Measurements from ENCODE around the gene PHF2.

PHF2 gene

DNA sequence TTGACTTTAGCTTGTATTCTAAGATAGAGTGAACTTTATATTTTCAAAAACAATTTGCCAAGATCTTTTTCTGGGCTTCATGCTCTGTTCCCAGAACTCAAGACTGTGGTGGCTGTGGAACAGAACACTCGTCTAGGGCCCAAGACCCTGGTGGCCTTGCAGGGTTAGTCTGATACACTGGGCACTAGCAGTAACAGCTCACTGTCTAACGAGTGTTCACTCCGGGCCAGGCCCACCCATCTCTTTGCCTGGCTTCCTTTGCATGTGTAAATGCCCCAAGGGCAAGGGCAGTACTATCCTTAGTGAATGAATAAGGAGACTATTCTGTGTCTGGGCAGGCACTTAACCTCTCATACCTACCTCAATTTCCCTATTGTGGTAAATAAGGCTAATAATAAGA, 47.4 kb downstream of the PHF2 start:
- H3K27ac ChIP-seq, result no peak overlapping the region
- peaks cover 43 to 83% (median 53%) of the 10 kb centered on the region in 11 experiments; a peak in 21 of 22 replicates for H4K20me1 ChIP-seq
- H3K4me3 ChIP-seq, result no peak overlapping the region
- no peaks in the 10 kb centered on the region; a peak in 2 of 20 replicates for H3K4me1 ChIP-seq
- peaks cover 0 to 27% (median 12%) of the 10 kb centered on the region in 11 experiments; a peak in 14 of 22 replicates for H3K36me3 ChIP-seq
- no peak for TF ChIP-seq Cebpa-rat (IDR thresholded peaks at IDR 0.05)
- H3K9me3 ChIP-seq (replicated peaks in 1 of 11), result peaks cover 33 to 50% (median 43%) of the 10 kb centered on the region in 11 experiments
- H3K9ac ChIP-seq, result no peak overlapping the region
- no peak overlapping the region for H3K4me2 ChIP-seq
- H3K27me3 ChIP-seq, result no peaks in the 10 kb centered on the region

- Histone ChIP-seq H3K9ac (no peak overlapping the region), H3K4me1 (no peaks in the 10 kb centered on the region; a peak in 1 of 20 replicates), H3K27me3 (no peaks in the 10 kb centered on the region), H3K4me2 (no peak overlapping the region), H3K4me3 (no peak overlapping the region), H3K27ac (no peak overlapping the region), H3K9me3 (replicated peaks in 1 of 11) (peaks cover 33 to 50% (median 43%) of the 10 kb centered on the region in 11 experiments), H3K36me3 (peaks cover 3 to 31% (median 15%) of the 10 kb centered on the region in 11 experiments; a peak in 17 of 22 replicates), H4K20me1 (peaks cover 39 to 82% (median 49%) of the 10 kb centered on the region in 11 experiments; a peak in 21 of 22 replicates)
- no peak for TF ChIP-seq Cebpa-rat (IDR thresholded peaks at IDR 0.05)
Observed at GRCh38 chr9:93624431-93624834, 48.0 kb downstream of the PHF2 start.

- H3K4me1 ChIP-seq, result no peaks in the 10 kb centered on the region
- H3K9ac ChIP-seq, result no peak overlapping the region
- H3K4me3 ChIP-seq, result no peak overlapping the region
- H3K27ac ChIP-seq, result no peak overlapping the region
- no peak overlapping the region for H3K4me2 ChIP-seq
- TF ChIP-seq Cebpa-rat (IDR thresholded peaks at IDR 0.05), result no peak
- H3K36me3 ChIP-seq, result peaks cover 8 to 37% (median 20%) of the 10 kb centered on the region in 11 experiments; a peak in 19 of 22 replicates
- peaks cover 37 to 82% (median 48%) of the 10 kb centered on the region in 11 experiments; a peak in 20 of 22 replicates for H4K20me1 ChIP-seq
- H3K9me3 ChIP-seq (replicated peaks in 1 of 11), result peaks cover 33 to 50% (median 43%) of the 10 kb centered on the region in 11 experiments
- H3K27me3 ChIP-seq, result no peaks in the 10 kb centered on the region
Observed at GRCh38 chr9:93624977-93625376, 48.6 kb downstream of the PHF2 start.

- H3K9ac ChIP-seq, result no peak overlapping the region
- TF ChIP-seq Cebpa-rat (IDR thresholded peaks at IDR 0.05), result no peak
- H3K9me3 ChIP-seq (replicated peaks in 1 of 11), result peaks cover 29 to 37% (median 35%) of the 10 kb centered on the region in 11 experiments
- H3K27me3 ChIP-seq, result no peaks in the 10 kb centered on the region
- no peak overlapping the region for H3K27ac ChIP-seq
- H4K20me1 ChIP-seq, result peaks cover 10 to 81% (median 31%) of the 10 kb centered on the region in 11 experiments; a peak in 18 of 22 replicates
- no peaks in the 10 kb centered on the region for H3K4me1 ChIP-seq
- H3K4me3 ChIP-seq, result no peak overlapping the region
- H3K36me3 ChIP-seq, result peaks cover 45 to 86% (median 69%) of the 10 kb centered on the region in 11 experiments
- H3K4me2 ChIP-seq, result no peak overlapping the region
Observed at GRCh38 chr9:93629920-93630319, 53.5 kb downstream of the PHF2 start.

DNA sequence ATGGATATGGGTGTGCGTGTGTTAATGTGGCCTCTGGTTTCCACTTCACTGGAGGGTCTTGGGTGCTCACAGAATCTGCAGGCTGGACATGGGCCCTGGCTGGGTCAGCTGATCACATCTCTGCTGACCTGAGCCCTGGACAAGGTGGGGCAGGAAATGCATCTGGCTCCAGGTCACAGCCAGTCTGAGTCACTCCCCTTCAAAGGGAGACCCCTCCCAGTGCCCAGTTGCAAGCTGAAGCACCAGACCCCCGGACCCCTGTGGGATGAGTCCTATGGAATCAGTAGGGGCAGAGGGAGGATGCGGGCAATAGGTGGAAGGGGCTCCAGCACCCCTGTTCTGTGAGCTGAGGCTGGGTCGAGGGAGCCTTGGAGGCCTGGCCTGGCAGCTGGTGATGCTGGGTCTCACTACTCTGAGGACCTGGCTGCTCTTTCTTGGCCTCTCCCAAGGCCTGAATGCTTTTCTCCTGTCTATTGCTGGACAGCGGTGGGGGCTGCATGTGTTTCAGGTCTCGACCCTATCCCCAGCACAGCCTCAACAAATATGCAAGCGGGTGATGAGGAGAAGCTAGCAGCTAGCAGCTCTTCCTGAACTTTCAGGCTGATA, 54.5 kb downstream of the PHF2 start:
- Histone ChIP-seq H3K27ac (no peak overlapping the region), H3K9ac (no peak overlapping the region), H3K36me3 (peaks cover 49 to 89% (median 75%) of the 10 kb centered on the region in 11 experiments), H3K4me3 (no peak overlapping the region), H3K4me1 (no peaks in the 10 kb centered on the region), H4K20me1 (peaks cover 10 to 71% (median 31%) of the 10 kb centered on the region in 11 experiments; a peak in 18 of 22 replicates), H3K4me2 (no peak overlapping the region), H3K27me3 (no peaks in the 10 kb centered on the region), H3K9me3 (replicated peaks in 1 of 11) (peaks cover 23 to 31% (median 27%) of the 10 kb centered on the region in 11 experiments)
- no peak for TF ChIP-seq Cebpa-rat (IDR thresholded peaks at IDR 0.05)

DNA sequence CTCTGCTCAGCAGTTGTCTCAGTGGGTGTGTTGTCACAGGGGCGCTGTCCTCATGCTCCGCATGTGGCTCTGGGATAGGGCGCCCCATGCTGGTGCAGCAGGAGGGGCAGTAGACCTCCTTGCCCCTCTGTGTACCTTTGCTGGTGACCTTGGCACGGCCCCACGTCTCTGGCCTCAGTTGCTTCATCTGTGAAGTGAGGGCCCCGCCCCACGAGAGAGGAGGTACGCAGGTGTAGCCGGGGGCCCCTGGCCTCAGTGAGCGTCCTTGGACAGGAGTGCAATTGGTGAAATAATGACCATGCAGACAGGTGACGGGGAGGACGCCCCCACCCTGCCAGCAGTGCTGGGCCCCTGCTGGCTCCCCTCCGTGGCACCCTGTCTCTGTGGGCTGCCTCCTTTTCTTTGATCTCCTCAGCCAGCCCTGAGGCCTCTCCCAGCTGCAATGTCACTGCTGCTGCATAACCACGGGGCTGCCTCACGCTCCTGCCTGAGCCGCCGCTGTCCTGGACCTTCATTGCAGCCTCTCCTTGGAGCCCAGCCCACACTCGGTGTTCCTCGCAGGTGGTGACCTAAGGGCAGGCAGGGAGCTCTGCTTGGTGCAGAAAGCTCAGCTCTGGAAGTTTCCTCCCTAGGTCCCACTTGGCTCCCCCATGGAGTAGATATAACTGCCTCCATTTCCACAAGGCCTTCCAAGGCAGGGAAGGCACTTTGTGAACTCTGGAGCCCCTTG, 57.3 kb downstream of the PHF2 start:
- Histone ChIP-seq H3K9ac (no peak overlapping the region), H3K4me3 (no peak overlapping the region), H3K27ac (no peak overlapping the region), H3K4me1 (no peaks in the 10 kb centered on the region), H3K36me3 (peaks cover 66 to 99% (median 92%) of the 10 kb centered on the region in 11 experiments), H3K27me3 (no peaks in the 10 kb centered on the region), H4K20me1 (peaks cover 7 to 63% (median 31%) of the 10 kb centered on the region in 11 experiments; a peak in 18 of 22 replicates), H3K9me3 (replicated peaks in 1 of 11) (peaks cover 23 to 33% (median 29%) of the 10 kb centered on the region in 11 experiments), H3K4me2 (no peak overlapping the region)
- TF ChIP-seq Cebpa-rat (IDR thresholded peaks at IDR 0.05), result no peak

DNA sequence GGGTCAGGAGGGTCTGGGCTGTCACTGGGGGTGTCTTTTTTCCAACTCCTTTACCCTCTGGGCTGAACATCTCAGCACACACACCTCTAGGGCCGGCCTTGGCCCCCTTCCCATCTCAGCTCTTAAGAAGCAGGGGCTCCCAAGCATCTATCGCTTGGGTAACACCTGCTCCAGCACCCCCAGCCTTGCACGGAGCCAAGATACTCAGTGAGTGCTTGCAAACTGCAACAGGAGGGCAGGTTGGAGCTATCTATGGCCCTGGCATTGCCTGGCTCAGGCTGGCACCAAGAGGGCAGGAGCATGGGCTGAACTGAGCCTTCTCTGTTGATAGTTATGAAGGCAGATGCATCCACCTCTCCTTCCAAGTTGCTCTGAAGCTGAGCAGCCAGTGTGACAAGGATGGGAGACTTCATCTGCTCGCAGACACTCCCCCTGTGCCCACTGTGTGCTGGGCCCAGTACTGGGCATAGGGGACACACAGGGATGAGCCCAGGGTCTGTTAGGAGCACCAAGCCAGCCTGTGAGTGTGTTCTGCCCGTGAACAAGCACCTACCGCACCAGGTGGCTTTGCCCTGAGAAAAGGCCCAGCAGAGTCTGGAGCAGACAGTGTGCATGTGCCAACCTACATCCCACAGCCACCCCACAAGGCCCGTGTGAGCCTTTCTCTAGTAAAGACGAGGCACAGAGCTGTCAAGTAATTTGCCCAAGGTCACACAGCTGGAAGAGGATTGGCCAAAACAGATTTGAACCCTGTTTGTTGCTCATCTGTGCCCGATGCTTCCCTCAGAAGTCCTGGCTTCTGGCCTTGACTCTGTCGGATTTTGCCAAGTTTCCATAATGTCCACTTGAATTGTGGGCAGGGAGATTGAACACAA, 58.2 kb downstream of the PHF2 start:
- no peak for TF ChIP-seq Cebpa-rat (IDR thresholded peaks at IDR 0.05)

GRCh38 chr9:93635186-93636107, 59.1 kb downstream of the PHF2 start:
- Histone ChIP-seq H3K27ac (no peak overlapping the region), H3K36me3 (peaks cover 80 to 99% (median 94%) of the 10 kb centered on the region in 11 experiments), H3K9me3 (replicated peaks in 1 of 11) (peaks cover 23 to 35% (median 30%) of the 10 kb centered on the region in 11 experiments), H3K9ac (no peak overlapping the region), H3K4me1 (no peaks in the 10 kb centered on the region), H3K4me2 (no peak overlapping the region), H3K4me3 (no peak overlapping the region), H3K27me3 (no peaks in the 10 kb centered on the region), H4K20me1 (peaks cover 0 to 51% (median 18%) of the 10 kb centered on the region in 11 experiments; a peak in 14 of 22 replicates)
- TF ChIP-seq Cebpa-rat (IDR thresholded peaks at IDR 0.05), result no peak

More for the DNA sequence above, 58.2 kb downstream of the PHF2 start:
- Histone ChIP-seq H3K27ac (no peak overlapping the region), H3K9me3 (replicated peaks in 1 of 11) (peaks cover 23 to 35% (median 30%) of the 10 kb centered on the region in 11 experiments), H3K27me3 (no peaks in the 10 kb centered on the region), H4K20me1 (peaks cover 4 to 60% (median 27%) of the 10 kb centered on the region in 11 experiments; a peak in 17 of 22 replicates), H3K4me2 (no peak overlapping the region), H3K36me3 (peaks cover 75 to 99% (median 95%) of the 10 kb centered on the region in 11 experiments), H3K4me3 (no peak overlapping the region), H3K9ac (no peak overlapping the region), H3K4me1 (no peaks in the 10 kb centered on the region)

All from BLaER1 treated with 17β-estradiol and CSF1 and Interleukin-3, amounts not matched to agents 10 nM and 100 nM (cell line).